Measurements from ENCODE around the gene YIPF7. TPM values are rescaled to one million over a fixed set of nuclear protein-coding genes. Genes with fewer than 3 reads are reported as not detected.

Gene YIPF7
- polyA plus RNA-seq = not detected

DNA sequence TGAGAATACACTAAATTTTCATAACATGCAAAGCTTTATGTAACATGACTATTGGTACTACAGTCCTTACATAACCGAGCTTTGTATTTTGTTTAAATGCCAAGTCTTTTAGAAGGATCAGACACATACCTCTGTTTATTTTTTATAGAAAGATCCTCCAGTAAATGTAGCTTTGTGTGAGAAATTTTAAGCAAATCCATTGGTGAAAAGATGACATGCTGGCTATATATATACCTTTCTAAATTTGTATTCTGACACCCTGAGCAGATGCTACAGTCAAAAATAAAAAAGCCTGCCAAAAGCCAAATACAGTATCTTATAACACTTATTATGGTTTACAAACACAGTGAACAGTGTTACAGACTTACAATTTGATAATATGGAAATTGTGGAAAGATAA is at the start of gene YIPF7:
TSS of gene YIPF7 (minus strand) at position 201 of the 400 bp plus-strand sequence. CDS start 1,525 bp downstream, outside the sequence.
- no peak within 1 kb of the TSS for H3K27ac Mint-ChIP-seq
- H3K4me1 Mint-ChIP-seq = no peaks in the 10 kb centered on the region
- peaks cover 0 to 4% (median 0%) of the 10 kb centered on the region in 6 donors for H3K9me3 Mint-ChIP-seq
- H3K27me3 Mint-ChIP-seq (ENCODE audit: low read depth in 3 of 3) = peaks cover 0 to 9% (median 2%) of the 10 kb centered on the region in 3 donors
- H3K36me3 Mint-ChIP-seq = no peaks in the 10 kb centered on the region
- no peak for DNase-seq
- no peak within 1 kb of the TSS for H3K4me3 Mint-ChIP-seq

DNA sequence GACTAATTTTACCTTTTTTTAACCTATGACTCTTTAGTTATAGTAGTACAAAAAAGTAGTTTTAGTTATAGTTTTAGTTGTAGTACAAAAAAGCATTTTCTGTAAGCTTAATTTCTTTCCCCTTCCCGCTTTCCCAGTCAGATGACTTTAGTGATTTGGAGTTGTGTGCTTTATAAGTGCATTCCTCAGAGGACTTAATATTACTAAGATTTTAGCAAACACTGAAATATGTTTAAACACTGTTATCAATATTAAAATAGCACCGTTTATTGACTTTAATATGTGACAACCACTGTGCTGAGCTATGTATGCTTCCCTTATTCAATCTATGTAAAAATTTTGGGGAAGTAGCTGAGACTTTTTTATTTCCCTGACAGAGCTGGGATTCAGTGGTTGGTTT is 49.6 kb upstream of the YIPF7 start:
- H3K4me1 Mint-ChIP-seq = peaks cover 5 to 23% of the 10 kb centered on the region in 2 donors
- peaks cover 16 to 44% (median 21%) of the 10 kb centered on the region in 3 donors for H3K36me3 Mint-ChIP-seq
- no peak overlapping the region for H3K4me3 Mint-ChIP-seq
- no peak for DNase-seq
- H3K27me3 Mint-ChIP-seq (ENCODE audit: low read depth in 3 of 3) = no peaks in the 10 kb centered on the region
- H3K27ac Mint-ChIP-seq = peak overlapping the region in 1 of 6 donors; percentile 46
- H3K9me3 Mint-ChIP-seq = no peaks in the 10 kb centered on the region

DNA sequence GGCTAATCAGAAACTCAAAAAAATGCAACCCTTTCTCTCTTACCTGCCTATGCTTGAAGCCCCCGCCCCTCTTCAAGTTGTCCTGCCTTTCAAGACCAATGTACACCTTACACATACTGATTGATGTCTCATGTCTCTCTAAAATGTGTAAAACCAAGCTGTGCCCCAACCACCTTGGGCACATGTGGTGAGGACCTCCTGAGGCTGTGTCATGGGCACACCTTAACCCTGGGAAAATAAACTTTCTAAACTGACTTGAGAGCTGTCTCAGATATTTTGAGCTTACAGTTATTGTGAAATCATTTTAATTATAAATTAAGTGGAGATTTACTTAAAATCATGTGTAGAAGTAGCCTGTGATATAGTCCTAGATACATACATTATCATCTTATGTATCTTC is 49.0 kb upstream of the YIPF7 start:
- H3K36me3 Mint-ChIP-seq = peaks cover 15 to 47% (median 24%) of the 10 kb centered on the region in 3 donors
- peaks cover 6 to 27% of the 10 kb centered on the region in 2 donors for H3K4me1 Mint-ChIP-seq
- no peaks in the 10 kb centered on the region for H3K9me3 Mint-ChIP-seq
- no peaks in the 10 kb centered on the region for H3K27me3 Mint-ChIP-seq (ENCODE audit: low read depth in 3 of 3)
- no peak overlapping the region for H3K4me3 Mint-ChIP-seq
- peak overlapping the region; percentile 12 to 86 (median 65) for H3K27ac Mint-ChIP-seq
- no peak for DNase-seq

DNA sequence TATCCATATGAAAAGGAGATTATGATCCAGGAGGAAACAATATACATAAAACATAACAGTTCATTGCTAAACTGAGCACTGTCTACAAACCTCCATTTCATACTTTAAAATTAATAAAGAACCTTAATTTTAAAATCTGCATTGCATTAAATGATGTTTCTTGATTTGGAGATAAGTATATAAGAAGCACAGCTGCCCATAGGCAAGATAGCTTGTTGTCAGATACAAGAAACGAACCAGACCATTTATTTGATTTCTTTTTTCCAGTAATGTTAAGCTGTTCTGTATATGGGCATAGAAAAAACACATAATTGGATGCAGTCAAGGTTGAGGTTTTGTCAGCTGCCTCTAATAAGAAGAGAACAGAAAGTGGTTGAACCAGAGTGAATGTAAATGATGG is 33.2 kb upstream of the YIPF7 start:
- Mint-ChIP-seq H3K4me3 (no peak overlapping the region), H3K36me3 (peaks cover 14 to 35% (median 27%) of the 10 kb centered on the region in 3 donors)

DNA sequence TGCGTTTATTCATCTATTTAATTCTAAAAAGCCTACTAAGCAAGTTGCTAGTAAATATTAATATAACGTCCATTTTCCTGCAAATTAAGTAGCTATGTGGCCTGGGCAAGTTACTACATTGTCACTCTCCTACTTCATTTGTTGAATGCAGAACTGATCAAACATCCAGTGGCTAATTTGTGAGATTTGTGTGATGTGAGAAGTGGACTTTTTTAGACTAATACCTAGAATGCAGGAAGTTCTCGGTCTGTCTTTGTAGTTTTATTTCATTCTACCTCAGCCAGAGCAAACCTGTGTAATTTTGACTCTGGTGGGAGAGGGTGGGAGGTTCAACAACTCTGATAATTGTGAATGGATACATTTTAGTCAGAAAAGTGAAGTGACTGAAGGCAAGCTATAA is 27.6 kb upstream of the YIPF7 start:
- Mint-ChIP-seq H3K4me3 (peak overlapping the region; percentile 98 to 99 (median 98)), H3K27me3 (ENCODE audit: low read depth in 3 of 3) (peaks cover 3 to 5% (median 5%) of the 10 kb centered on the region in 3 donors), H3K27ac (peak overlapping the region; percentile 97 to 100 (median 99)), H3K4me1 (peaks cover 32 to 45% of the 10 kb centered on the region in 2 donors), H3K36me3 (peaks cover 2% of the 10 kb centered on the region in 3 donors), H3K9me3 (no peaks in the 10 kb centered on the region)
- no peak for DNase-seq

More for the DNA sequence above, 33.2 kb upstream of the YIPF7 start:
- no peak for DNase-seq
- no peaks in the 10 kb centered on the region for H3K27me3 Mint-ChIP-seq (ENCODE audit: low read depth in 3 of 3)
- peak overlapping the region in 2 of 6 donors; percentile 17 to 43 for H3K27ac Mint-ChIP-seq
- H3K9me3 Mint-ChIP-seq = no peaks in the 10 kb centered on the region
- peaks cover 16 to 36% of the 10 kb centered on the region in 2 donors for H3K4me1 Mint-ChIP-seq

DNA sequence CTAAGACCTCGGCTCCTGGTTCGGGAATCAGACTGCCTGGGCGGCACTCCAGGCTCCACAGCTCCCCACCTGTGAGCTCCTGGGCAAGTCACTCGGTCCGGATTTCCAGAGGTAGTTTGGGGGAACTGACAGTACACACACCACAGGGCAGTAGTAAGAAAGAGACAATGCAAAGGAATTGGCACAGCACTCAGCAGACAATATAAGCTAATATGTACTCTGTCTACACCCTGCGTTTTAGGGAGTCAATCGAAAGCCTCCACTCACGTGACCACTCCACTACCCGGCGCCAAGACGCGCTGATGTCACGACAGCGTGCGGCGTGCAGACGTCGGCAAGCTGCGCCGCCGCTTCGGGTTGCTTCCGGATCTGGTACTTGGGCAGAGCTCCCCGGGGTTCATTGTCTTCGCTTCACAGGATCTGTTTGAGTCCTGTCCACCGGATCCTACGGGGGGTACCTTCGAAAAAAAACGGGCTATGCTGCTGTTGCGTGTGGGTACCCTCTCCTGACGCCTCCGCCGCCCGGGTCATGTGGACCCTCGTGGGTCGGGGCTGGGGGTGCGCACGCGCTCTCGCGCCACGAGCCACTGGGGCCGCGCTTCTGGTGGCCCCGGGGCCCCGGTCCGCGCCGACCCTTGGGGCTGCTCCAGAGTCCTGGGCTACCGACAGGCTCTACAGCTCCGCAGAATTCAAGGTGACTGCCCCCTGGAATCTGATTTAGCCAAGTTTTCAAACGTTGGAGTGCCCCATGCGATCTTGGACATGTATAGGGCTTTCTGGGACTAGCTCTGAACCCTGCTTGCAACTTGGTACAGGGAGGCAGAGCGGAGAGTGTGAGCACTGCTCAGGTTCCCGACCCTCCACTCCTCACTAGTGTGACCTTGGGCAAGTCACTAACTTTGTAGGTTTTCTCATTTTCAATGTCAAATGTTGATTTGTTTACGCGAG is 26.9 kb upstream of the YIPF7 start, which contains the start of gene GUF1:
TSS of gene GUF1 (plus strand) at position 327 of the 948 bp plus-strand sequence. CDS start at position 530, 203 bp downstream.
- no peaks in the 10 kb centered on the region for H3K9me3 Mint-ChIP-seq

DNA sequence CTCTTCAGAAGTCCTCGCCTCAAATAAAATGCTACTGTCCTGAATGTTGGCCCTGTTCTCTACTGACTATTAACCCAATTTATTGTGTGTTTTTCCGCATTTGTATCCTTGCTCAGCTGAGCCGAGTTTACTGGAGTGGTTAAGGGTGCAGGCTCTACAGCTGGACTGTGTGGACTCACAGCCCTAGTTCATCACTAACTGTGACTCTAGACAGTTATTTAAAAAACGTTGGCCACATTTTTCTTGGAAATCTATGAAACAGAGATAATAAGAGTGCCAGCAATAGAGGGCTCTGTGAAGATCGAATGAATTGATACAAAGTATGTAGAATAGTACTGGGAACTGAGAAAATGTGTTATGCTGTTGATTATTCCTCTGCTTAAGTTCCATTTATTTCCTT is 23.9 kb upstream of the YIPF7 start:
- H3K36me3 Mint-ChIP-seq = no peaks in the 10 kb centered on the region
- peaks cover 25 to 26% of the 10 kb centered on the region in 2 donors for H3K4me1 Mint-ChIP-seq
- H3K4me3 Mint-ChIP-seq = no peak overlapping the region
- no peak for DNase-seq
- H3K27me3 Mint-ChIP-seq (ENCODE audit: low read depth in 3 of 3) = peaks cover 3 to 17% (median 6%) of the 10 kb centered on the region in 3 donors
- H3K27ac Mint-ChIP-seq = no peak overlapping the region
- H3K9me3 Mint-ChIP-seq = no peaks in the 10 kb centered on the region

More for the DNA sequence above, 26.9 kb upstream of the YIPF7 start, which contains the start of gene GUF1:
- Mint-ChIP-seq H3K4me3 (peak within 1 kb of the TSS; percentile 98 to 99 (median 98)), H3K36me3 (no peaks in the 10 kb centered on the region), H3K27ac (peak within 1 kb of the TSS; percentile 97 to 100 (median 99)), H3K4me1 (peaks cover 32 to 42% of the 10 kb centered on the region in 2 donors), H3K27me3 (ENCODE audit: low read depth in 3 of 3) (peaks cover 3 to 7% (median 5%) of the 10 kb centered on the region in 3 donors)
- DNase-seq = peak; percentile 87 to 90 (median 88)

DNA sequence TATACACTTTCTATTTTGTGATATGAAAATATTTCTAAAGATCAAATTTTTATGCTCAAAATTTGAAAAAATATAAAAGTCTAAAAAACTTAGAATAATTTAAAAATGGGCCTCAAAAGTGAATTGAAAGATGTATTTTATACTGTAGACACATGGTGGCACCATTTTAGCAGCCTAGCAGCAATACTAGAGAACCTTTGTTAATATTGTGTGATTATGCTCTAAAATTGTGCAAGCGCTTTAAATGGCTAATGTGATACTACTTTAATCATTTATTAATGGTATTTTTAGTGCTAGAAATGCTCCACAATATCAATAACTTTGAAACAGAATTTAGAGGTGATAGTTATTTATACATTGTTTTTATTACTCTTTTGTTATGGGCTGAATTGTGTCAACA is 23.0 kb upstream of the YIPF7 start:
- Mint-ChIP-seq H3K27me3 (ENCODE audit: low read depth in 3 of 3) (peaks cover 6 to 17% (median 6%) of the 10 kb centered on the region in 3 donors), H3K36me3 (no peaks in the 10 kb centered on the region), H3K4me1 (peaks cover 17 to 22% of the 10 kb centered on the region in 2 donors), H3K27ac (no peak overlapping the region), H3K9me3 (no peaks in the 10 kb centered on the region), H3K4me3 (no peak overlapping the region)
- DNase-seq = no peak

DNA sequence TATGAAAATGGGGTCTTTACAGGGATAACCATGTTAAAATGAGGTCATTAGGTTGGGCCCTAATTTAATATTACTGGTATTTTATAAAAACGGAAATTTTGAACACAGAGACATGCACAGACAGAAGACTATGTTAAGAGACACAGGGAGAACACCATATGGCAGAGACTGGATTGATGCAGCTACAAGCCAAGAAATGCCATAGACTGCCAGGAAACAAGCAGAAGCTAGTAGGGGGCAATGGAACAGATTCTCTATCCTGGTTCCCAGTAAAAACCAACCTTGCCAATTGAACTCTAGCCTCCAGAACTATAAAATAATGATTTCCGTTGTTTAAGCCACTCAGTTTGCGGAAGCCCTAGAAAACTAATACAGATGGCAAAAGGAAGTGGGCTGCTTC is 20.2 kb upstream of the YIPF7 start:
- H3K4me3 Mint-ChIP-seq = no peak overlapping the region
- H3K4me1 Mint-ChIP-seq = peaks cover 0 to under 1% of the 10 kb centered on the region in 2 donors
- peaks cover 3 to 17% (median 5%) of the 10 kb centered on the region in 3 donors for H3K27me3 Mint-ChIP-seq (ENCODE audit: low read depth in 3 of 3)
- no peaks in the 10 kb centered on the region for H3K36me3 Mint-ChIP-seq
- H3K9me3 Mint-ChIP-seq = no peaks in the 10 kb centered on the region
- no peak for DNase-seq
- no peak overlapping the region for H3K27ac Mint-ChIP-seq

DNA sequence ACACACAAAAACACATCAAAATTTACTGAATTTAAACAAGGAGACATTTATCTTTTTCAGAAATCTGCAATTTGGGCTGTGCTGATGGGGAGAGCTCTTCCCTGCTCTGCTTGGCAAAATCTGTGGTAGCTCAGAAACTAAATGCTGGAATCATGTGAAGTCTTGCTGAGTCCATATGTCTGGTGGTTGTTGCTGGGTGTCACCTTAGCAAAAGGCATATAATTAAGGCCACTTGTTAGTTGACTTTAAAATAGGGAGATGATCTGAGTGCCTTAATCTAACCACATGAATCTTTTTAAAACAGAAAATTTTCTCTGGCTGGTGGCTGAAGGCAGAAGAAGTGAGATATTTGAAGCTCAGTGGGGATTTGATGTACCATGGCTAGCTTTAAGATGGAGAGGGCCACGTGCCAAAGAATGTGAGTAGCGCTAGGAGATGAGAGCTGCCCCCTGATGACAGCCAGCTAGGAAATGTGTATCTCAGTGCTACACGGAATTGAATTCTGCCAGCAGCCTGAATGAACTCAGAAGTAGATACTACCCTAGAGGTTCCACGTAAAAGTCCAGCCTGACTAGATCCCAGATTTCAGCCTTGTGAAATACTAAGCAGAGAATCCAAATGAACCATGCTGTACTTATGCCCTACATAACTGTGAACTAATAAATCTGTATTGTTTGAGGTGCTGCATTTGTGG is 19.2 kb upstream of the YIPF7 start:
- Mint-ChIP-seq H3K27me3 (ENCODE audit: low read depth in 3 of 3) (peaks cover 3 to 17% (median 5%) of the 10 kb centered on the region in 3 donors), H3K4me1 (no peaks in the 10 kb centered on the region), H3K4me3 (no peak overlapping the region), H3K36me3 (no peaks in the 10 kb centered on the region), H3K27ac (no peak overlapping the region), H3K9me3 (no peaks in the 10 kb centered on the region)
- DNase-seq = no peak

DNA sequence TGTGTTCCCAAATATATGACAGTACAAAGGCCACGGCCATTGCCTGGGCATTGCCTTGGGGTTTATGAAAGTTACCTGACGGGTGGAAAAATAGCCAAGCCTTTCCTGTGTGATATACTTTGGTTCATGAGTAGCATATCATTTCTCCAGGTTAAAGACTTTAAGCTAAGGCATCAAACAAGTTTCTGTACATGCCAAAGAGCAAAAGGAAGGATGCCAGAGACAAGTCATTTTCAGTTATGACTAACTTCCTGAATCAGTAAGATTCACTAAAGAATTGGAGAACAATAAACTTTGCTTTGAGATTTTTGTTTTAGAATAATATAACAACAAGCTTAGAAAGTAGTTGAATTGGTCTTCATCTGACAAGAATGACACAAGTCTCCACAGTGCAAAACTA is 17.1 kb upstream of the YIPF7 start:
- H3K27me3 Mint-ChIP-seq (ENCODE audit: low read depth in 3 of 3) = peaks cover 3 to 13% (median 5%) of the 10 kb centered on the region in 3 donors
- H3K27ac Mint-ChIP-seq = no peak overlapping the region
- no peak for DNase-seq
- H3K9me3 Mint-ChIP-seq = no peaks in the 10 kb centered on the region
- no peak overlapping the region for H3K4me3 Mint-ChIP-seq
- H3K36me3 Mint-ChIP-seq = no peaks in the 10 kb centered on the region
- no peaks in the 10 kb centered on the region for H3K4me1 Mint-ChIP-seq

DNA sequence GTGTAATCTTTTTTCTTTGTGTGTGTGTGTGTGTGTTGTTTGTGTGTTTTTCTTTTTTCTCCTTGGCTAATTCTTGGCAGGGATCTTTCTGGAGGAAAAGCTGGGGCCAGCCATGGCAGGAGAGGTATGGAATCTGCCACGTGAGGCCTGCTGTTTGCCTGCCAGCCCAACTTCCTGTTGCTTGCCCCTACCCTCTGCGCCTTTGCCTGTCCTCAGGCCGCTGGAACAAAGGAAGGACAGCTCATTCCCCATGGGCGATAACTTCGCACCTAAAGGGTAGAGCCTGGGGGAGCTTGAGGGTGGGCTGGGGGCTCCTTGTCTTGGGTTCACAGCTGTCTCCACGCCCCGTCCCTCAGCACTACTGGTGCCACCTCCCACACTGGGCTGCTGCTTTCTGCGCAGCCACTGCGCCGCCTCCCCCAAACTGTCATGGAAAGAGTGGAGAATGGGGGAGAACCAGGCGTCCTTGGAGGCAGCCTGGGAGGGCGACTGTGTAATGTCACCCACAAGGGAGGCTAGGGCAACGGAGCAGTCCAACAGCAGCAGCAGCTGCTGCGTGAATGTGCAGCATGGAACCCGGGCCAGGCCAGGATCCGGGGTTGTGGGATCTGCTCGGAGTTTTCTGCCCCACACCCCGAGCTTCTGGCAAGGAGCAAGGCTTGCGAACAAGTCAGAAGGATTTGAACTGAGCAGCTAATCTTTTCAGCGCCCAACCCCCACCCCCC is 12.3 kb upstream of the YIPF7 start:
- no peaks in the 10 kb centered on the region for H3K36me3 Mint-ChIP-seq
- no peaks in the 10 kb centered on the region for H3K4me1 Mint-ChIP-seq
- no peak overlapping the region for H3K4me3 Mint-ChIP-seq
- no peaks in the 10 kb centered on the region for H3K9me3 Mint-ChIP-seq
- H3K27me3 Mint-ChIP-seq (ENCODE audit: low read depth in 3 of 3) = peaks cover 0 to 4% (median 2%) of the 10 kb centered on the region in 3 donors
- DNase-seq = no peak
- no peak overlapping the region for H3K27ac Mint-ChIP-seq

DNA sequence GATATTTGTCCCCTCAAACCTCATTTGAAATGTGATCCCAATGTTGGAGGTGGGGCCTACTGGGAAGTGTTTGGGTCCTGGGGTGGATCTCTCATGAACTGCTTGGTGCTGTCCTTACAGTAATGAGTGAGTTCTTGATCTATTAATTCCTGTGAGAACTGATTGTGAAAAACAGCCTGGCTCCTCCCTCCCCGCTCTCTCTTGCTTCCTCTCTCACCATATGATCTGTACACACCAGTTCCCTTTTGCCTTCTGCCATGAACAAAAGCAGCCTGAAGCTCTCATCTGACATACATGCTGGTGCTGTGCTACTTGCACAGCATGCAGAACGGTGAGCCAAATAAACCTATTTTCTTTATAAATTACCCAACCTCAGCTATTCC is 11.2 kb upstream of the YIPF7 start:
- no peak overlapping the region for H3K4me3 Mint-ChIP-seq
- H3K36me3 Mint-ChIP-seq = no peaks in the 10 kb centered on the region
- H3K27me3 Mint-ChIP-seq (ENCODE audit: low read depth in 3 of 3) = peaks cover 0 to 5% (median 2%) of the 10 kb centered on the region in 3 donors
- H3K27ac Mint-ChIP-seq = no peak overlapping the region
- no peaks in the 10 kb centered on the region for H3K4me1 Mint-ChIP-seq
- DNase-seq = no peak
- no peaks in the 10 kb centered on the region for H3K9me3 Mint-ChIP-seq
